Activated T-cell treated with anti-CD3 and anti-CD28 coated beads, Interleukin-2, amount 50 U/mL, for 72 hours (primary cell): Measurements from ENCODE around the gene ZNF865. TPM values are rescaled to one million over a fixed set of nuclear protein-coding genes. Genes with fewer than 3 reads are reported as not detected.

ENCODE experiments used
- ATAC-seq, 2 donors: fragments of 150-1000 bp; cut with Tn5 transposase; replicated peaks in 1 of 2; 2 replicates each; pipeline ENCODE4 v1.10.0; 2021; ENCODE audit warnings: moderate library complexity in 2 of 2, mild to moderate bottlenecking in 1 of 2
- DNase-seq, 2 donors: peaks; one replicate each; pipeline ENCODE4 v3.0.0; 2021 to 2022; ENCODE audit warnings: mixed read lengths in 1 of 2
- H3K27ac Mint-ChIP-seq: one replicate; pipeline ENCODE4 v1.8.0; 2022; ENCODE audit warnings: mild to moderate bottlenecking, moderate library complexity, mixed read lengths
- H3K27me3 Mint-ChIP-seq: one replicate; pipeline ENCODE4 v1.8.0; 2022; ENCODE audit warnings: low read depth, mixed read lengths
- H3K36me3 Mint-ChIP-seq, 2 donors: one replicate each; pipeline ENCODE4 v1.8.0; 2022; ENCODE audit warnings: mixed read lengths in 2 of 2, mild to moderate bottlenecking in 1 of 2; ENCODE audit not compliant: insufficient read depth in 2 of 2
- H3K4me1 Mint-ChIP-seq: one replicate; pipeline ENCODE4 v1.8.0; 2022; ENCODE audit warnings: low read depth, mixed read lengths
- H3K4me3 Mint-ChIP-seq, 2 donors: one replicate each; pipeline ENCODE4 v1.8.0; 2022; ENCODE audit warnings: mild to moderate bottlenecking in 2 of 2, mixed read lengths in 2 of 2, moderate library complexity in 2 of 2
- H3K9me3 Mint-ChIP-seq, 2 donors: one replicate each; pipeline ENCODE4 v1.8.0; 2022; ENCODE audit warnings: mixed read lengths in 2 of 2
- total RNA-seq, 2 donors: library from RNA; stranded (reverse); gene quantifications; one replicate each; pipeline ENCODE4 v1.2.3, GENCODE V29; 2022

The ZNF865 gene
- total RNA-seq, 2 donors from 2014 or later: 12.9 to 13.2 TPM

DNA sequence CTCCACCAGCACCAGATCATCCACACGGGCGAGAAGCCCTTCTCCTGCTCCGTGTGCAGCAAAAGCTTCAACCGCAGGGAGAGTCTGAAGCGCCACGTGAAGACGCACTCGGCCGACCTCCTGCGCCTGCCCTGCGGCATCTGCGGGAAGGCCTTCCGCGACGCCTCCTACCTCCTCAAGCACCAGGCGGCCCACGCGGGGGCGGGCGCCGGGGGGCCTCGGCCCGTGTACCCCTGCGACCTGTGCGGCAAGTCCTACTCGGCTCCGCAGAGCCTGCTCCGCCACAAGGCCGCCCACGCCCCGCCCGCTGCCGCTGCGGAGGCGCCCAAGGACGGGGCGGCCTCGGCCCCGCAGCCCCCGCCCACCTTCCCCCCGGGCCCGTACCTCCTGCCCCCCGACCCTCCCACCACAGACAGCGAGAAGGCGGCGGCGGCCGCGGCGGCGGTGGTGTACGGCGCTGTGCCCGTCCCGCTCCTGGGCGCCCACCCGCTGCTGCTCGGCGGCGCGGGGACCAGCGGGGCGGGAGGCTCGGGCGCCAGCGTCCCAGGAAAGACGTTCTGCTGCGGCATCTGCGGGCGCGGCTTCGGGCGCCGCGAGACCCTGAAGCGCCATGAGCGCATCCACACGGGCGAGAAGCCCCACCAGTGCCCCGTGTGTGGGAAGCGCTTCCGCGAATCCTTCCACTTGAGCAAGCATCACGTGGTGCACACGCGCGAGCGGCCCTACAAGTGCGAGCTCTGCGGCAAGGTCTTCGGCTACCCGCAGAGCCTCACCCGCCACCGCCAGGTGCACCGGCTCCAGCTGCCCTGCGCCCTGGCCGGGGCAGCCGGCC is 9.5 kb downstream of the ZNF865 start:
- no peak overlapping the region for H3K4me3 Mint-ChIP-seq
- no peak overlapping the region for H3K27ac Mint-ChIP-seq
- peaks cover 5 to 15% of the 10 kb centered on the region in 2 donors for H3K36me3 Mint-ChIP-seq
- H3K9me3 Mint-ChIP-seq: no peaks in the 10 kb centered on the region
- ATAC-seq (no peak), DNase-seq (no peak)
- no peaks in the 10 kb centered on the region for H3K27me3 Mint-ChIP-seq
- H3K4me1 Mint-ChIP-seq: peaks cover 16% of the 10 kb centered on the region

DNA sequence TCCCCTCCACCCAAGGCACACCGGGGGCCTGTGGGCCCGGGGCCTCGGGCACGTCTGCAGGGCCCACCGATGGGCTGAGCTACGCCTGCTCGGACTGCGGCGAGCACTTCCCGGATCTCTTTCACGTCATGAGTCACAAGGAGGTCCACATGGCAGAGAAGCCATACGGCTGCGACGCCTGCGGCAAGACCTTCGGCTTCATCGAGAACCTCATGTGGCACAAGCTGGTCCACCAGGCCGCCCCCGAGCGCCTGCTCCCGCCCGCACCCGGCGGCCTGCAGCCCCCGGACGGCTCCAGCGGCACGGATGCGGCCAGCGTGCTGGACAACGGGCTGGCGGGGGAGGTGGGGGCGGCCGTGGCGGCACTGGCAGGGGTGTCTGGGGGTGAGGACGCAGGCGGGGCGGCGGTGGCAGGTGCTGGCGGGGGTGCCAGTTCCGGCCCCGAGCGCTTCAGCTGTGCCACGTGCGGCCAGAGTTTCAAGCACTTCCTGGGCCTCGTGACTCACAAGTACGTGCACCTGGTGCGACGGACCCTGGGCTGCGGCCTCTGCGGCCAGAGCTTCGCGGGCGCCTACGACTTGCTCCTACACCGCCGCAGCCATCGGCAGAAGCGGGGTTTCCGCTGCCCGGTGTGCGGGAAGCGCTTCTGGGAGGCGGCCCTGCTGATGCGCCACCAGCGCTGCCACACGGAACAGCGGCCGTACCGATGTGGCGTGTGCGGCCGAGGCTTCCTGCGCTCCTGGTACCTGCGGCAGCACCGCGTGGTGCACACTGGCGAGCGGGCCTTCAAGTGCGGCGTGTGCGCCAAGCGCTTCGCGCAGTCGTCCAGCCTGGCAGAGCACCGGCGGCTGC is 10.3 kb downstream of the ZNF865 start:
- DNase-seq: no peak
- no peak for ATAC-seq
- Mint-ChIP-seq H3K36me3 (peaks cover 2 to 19% of the 10 kb centered on the region in 2 donors), H3K27me3 (no peaks in the 10 kb centered on the region), H3K9me3 (no peaks in the 10 kb centered on the region), H3K4me3 (no peak overlapping the region), H3K4me1 (peaks cover 25% of the 10 kb centered on the region), H3K27ac (no peak overlapping the region)

DNA sequence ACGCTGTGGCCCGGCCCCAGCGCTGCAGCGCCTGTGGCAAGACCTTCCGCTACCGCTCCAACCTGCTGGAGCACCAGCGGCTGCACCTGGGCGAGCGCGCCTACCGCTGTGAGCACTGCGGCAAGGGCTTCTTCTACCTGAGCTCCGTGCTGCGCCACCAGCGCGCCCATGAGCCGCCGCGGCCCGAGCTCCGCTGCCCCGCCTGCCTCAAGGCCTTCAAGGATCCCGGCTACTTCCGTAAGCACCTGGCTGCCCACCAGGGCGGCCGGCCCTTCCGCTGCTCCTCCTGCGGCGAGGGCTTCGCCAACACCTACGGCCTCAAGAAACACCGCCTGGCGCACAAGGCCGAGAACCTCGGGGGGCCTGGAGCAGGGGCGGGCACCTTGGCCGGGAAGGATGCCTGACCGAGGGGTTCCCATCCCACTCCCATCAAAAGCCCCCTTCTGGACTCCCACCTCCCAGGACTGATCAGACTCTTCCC is 11.0 kb downstream of the ZNF865 start:
- Mint-ChIP-seq H3K4me3 (no peak overlapping the region), H3K27me3 (no peaks in the 10 kb centered on the region), H3K36me3 (peaks cover 2 to 19% of the 10 kb centered on the region in 2 donors), H3K27ac (no peak overlapping the region), H3K9me3 (no peaks in the 10 kb centered on the region), H3K4me1 (peaks cover 24% of the 10 kb centered on the region)
- DNase-seq: no peak
- ATAC-seq: no peak

DNA sequence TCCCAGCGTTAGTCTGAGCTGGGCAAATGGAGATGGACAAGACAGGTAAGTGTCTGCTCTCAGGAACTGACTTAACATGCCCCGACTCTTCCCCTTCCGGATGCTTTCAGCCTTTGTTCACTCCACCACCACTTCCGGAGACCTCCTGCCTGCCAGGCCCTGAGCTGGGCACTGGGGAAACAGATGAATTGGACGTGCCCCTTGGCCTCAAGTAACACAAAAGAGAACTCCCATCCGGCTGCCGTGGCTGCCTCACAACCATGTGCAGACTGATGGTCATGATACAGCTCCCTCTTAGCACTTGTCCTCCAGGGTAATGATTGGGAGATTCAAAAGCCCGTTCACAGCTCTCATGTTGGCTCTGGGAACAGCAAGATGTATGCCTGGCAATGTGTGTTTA is 12.0 kb downstream of the ZNF865 start:
- ATAC-seq (no peak), DNase-seq (no peak)
- peaks cover 2 to 19% of the 10 kb centered on the region in 2 donors for H3K36me3 Mint-ChIP-seq
- H3K9me3 Mint-ChIP-seq: no peaks in the 10 kb centered on the region
- no peak overlapping the region for H3K27ac Mint-ChIP-seq
- peaks cover 18% of the 10 kb centered on the region for H3K4me1 Mint-ChIP-seq
- H3K4me3 Mint-ChIP-seq: no peak overlapping the region
- no peaks in the 10 kb centered on the region for H3K27me3 Mint-ChIP-seq

DNA sequence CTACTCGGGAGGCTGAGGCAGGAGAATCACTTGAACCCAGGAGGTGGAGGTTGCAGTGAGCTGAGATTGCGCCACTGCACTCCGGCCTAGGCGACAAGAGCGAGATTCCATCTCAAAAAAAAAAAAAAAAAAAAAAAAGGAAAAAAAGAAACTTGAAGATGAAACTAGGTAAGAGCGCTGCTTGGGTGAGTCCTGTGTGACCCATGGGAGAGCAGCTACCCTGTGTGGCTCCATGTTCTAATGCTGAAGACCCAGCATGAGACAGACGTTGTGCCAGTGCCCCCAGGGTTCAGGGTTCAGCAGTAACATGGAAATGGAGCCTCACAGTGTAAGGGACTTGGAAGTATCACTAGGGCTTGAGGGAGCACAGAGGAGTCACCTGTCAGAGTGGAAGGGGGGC is 13.0 kb downstream of the ZNF865 start:
- no peaks in the 10 kb centered on the region for H3K9me3 Mint-ChIP-seq
- DNase-seq (no peak), ATAC-seq (no peak)
- H3K4me1 Mint-ChIP-seq: peaks cover 22% of the 10 kb centered on the region
- no peak overlapping the region for H3K27ac Mint-ChIP-seq
- no peaks in the 10 kb centered on the region for H3K27me3 Mint-ChIP-seq
- H3K36me3 Mint-ChIP-seq: peaks cover 0 to 16% of the 10 kb centered on the region in 2 donors
- H3K4me3 Mint-ChIP-seq: no peak overlapping the region

DNA sequence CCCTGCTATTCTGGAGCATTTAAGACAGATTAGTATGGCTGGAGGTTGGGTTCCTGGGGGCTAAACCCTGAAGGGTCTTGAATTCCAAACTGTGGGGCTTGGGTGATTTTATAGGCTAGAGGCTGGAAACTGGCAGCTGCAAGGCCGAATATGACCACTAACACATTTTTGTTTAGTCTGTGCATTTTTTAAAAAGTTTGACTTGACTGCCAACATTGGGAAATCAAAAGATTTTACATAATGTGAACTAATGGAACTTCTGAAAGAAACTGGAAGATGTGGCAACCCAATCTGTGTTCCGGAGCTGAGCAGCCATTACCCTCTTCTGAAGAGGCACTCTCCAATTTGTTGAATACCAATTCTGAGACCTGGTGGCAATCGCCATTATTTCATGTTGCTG is 13.8 kb downstream of the ZNF865 start:
- no peak for ATAC-seq
- H3K9me3 Mint-ChIP-seq: no peaks in the 10 kb centered on the region
- no peak overlapping the region for H3K4me3 Mint-ChIP-seq
- peaks cover 30% of the 10 kb centered on the region for H3K4me1 Mint-ChIP-seq
- H3K27ac Mint-ChIP-seq: no peak overlapping the region
- no peaks in the 10 kb centered on the region for H3K27me3 Mint-ChIP-seq
- DNase-seq: no peak
- H3K36me3 Mint-ChIP-seq: peaks cover 0 to 16% of the 10 kb centered on the region in 2 donors

DNA sequence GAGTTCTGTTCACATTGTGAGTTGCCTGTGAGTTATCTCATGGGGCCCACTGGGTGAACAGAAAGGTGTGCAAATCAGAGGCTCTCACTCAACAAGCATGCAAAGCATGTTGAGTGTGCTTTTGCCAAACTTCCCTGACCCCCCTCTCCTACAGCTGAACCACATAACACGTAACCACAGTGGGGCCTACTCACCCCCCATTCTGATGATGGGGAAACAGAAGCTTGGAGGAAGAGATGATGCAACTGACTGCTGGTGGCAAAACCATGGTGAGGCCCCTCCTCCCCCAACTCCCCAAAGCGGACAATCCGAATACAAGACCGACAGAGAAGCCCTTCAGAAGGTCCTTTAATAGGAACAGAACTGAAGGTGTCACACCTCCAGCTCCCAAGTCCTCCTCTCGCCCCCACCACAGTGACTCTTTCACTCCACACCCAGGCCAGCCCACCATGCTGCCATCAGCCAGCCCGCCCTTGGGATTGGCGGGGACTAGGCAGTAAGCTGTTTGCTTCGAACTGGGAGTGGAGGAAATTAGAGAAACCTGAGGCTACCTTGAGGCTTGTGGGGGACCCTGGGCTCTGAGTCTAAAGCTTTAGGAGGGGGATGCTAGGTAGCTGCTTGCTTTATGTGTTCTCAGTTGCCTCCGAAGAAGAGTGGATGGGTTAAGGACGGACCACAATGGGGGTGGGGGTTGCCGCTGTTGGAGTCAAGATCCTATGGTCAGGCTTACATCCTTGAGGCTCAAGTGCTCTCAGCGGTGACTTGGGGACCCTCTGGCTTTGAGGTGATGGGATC is 15.2 kb downstream of the ZNF865 start:
- H3K9me3 Mint-ChIP-seq: no peaks in the 10 kb centered on the region
- no peak overlapping the region for H3K27ac Mint-ChIP-seq
- peaks cover 38% of the 10 kb centered on the region for H3K4me1 Mint-ChIP-seq
- DNase-seq (peak; percentile 35 to 43), ATAC-seq (peak; percentile 13 to 29)
- H3K36me3 Mint-ChIP-seq: peaks cover 0 to 16% of the 10 kb centered on the region in 2 donors
- peak overlapping the region in 1 of 2 donors; percentile 53 for H3K4me3 Mint-ChIP-seq
- H3K27me3 Mint-ChIP-seq: no peaks in the 10 kb centered on the region

DNA sequence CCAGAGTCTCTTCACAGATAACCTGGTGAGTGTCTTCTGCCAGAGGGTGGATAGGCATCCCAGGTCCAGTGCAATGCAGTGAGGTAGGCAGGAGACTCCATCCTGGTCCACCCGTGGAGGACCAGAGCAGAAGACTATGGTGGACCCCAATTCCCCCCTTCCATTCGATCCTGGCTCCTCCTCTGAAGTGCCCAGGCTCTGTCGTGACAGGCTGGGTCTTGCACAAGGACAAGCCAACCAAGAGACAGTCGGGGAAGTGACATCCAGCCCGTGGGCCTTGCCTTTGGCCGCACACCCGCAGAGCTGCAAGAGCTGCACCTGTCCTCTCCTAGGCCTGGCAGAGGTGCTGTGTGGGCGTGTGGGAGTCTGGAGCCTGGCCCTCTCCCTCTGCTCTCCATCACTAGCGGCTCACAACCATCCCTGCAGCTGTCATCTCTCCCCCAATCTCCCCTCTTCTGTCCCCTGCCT is 15.8 kb downstream of the ZNF865 start:
- ATAC-seq (no peak), DNase-seq (no peak)
- no peaks in the 10 kb centered on the region for H3K27me3 Mint-ChIP-seq
- peaks cover 44% of the 10 kb centered on the region for H3K4me1 Mint-ChIP-seq
- no peak overlapping the region for H3K4me3 Mint-ChIP-seq
- no peaks in the 10 kb centered on the region for H3K9me3 Mint-ChIP-seq
- peaks cover 0 to 16% of the 10 kb centered on the region in 2 donors for H3K36me3 Mint-ChIP-seq
- no peak overlapping the region for H3K27ac Mint-ChIP-seq

DNA sequence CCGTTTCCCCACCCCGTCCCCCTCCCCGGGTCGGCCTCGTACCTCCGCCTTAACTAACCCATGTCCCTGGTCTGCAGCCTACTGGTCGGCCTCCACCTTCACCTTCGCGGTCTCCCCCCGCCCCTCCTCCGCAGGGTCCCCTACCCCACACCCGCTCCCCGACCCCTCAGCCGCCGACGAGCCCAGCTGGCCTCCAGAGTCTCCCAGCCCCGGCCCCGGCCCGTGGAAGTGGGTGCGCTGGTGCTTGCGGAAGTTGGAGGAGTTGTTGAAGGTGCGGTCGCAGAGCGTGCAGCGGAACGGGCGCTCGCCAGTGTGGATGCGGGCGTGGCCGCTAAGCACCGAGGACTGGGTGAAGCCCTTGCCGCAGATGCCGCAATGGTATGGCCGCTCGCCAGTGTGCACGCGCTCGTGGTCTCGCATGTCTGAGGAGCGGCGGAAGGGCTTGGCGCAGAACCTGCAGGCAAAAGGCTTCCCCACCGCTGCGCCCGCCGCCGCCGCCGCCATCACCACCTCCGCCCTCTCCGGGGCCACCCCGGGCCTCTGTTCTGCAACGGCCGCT is 16.3 kb downstream of the ZNF865 start:
- Mint-ChIP-seq H3K4me1 (peaks cover 49% of the 10 kb centered on the region), H3K27me3 (no peaks in the 10 kb centered on the region), H3K27ac (no peak overlapping the region), H3K9me3 (no peaks in the 10 kb centered on the region), H3K4me3 (no peak overlapping the region), H3K36me3 (peaks cover 0 to 16% of the 10 kb centered on the region in 2 donors)
- ATAC-seq (no peak), DNase-seq (no peak)

DNA sequence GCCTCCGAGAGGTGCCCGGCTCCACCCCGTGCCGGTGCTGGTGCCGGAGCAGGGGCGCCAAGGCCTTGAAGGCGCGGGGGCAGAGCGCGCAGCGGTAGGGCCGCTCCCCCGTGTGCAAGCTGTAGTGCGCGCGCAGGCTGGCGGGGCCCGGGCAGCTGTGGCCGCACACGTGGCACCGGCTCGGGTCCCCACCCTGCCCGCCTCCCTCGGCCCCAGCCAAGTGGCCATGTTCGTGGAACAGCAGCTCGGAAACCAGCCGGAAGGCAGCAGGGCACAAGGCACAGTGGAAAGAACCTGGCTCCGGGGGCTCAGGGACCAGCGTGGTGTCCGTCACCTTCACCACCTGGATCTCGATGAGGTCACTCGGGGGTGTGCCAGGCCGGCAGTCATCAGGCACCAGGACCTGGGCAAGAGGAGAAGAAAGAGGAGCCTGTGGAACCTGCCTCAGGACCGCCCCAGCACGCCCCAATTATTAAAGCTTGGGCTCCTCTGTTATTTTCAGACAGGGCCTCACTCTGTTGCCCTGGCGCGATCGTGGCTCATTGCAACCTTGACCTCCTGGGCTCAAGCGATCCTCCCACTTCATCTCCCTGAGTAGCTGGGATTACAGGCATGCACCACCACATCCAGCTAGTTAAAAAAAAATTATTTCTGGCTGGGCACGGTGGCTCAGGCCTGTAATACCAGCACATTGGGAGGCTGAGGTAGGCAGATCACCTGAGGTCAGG is 17.0 kb downstream of the ZNF865 start:
- Mint-ChIP-seq H3K27ac (no peak overlapping the region), H3K36me3 (peaks cover 0 to 16% of the 10 kb centered on the region in 2 donors), H3K4me1 (peaks cover 53% of the 10 kb centered on the region), H3K27me3 (no peaks in the 10 kb centered on the region), H3K4me3 (no peak overlapping the region), H3K9me3 (no peaks in the 10 kb centered on the region)
- ATAC-seq: no peak
- no peak for DNase-seq

DNA sequence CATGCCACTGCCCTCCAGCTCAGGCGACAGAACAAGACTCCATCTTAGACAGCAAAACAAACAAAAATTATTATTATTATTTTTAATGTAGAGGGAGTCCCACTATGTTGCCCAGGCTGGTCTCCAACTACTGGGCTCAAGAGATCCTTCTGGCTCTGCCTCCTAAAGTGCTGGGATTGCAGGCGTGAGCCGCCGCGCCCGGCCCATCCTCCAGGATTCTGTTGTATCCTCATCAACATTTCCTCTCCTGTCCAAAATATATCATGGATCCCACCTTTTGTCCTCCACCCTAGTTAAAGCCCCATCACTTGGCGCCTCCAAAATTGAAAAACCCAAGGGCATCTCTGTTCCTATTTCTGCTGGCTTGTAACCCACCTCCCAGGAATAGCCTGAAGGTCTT is 17.7 kb downstream of the ZNF865 start:
- H3K4me3 Mint-ChIP-seq: no peak overlapping the region
- H3K36me3 Mint-ChIP-seq: peaks cover 0 to 15% of the 10 kb centered on the region in 2 donors
- ATAC-seq (no peak), DNase-seq (no peak)
- H3K27me3 Mint-ChIP-seq: peaks cover 4% of the 10 kb centered on the region
- no peak overlapping the region for H3K27ac Mint-ChIP-seq
- no peaks in the 10 kb centered on the region for H3K9me3 Mint-ChIP-seq
- H3K4me1 Mint-ChIP-seq: peaks cover 53% of the 10 kb centered on the region

DNA sequence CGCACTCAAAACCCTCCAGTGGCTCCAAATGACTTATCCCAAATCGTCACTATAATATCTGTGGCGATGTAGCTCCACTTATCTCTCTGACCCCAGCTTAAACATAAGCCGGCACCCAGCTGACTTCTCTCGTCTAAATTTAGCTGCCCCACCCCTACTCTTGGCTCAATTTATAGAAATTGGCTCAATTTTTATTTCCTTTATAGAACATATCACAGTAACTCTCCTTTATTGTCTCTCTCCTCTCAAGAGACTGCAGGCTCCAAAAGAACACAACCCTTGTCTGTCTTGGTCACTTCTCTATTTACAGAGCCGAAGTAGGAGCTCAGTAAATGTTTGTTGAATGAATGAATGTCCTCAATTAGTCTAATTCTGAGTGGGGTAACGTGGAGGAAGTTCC is 18.1 kb downstream of the ZNF865 start:
- H3K4me3 Mint-ChIP-seq: peak overlapping the region in 1 of 2 donors; percentile 88
- H3K27me3 Mint-ChIP-seq: peaks cover 6% of the 10 kb centered on the region
- H3K9me3 Mint-ChIP-seq: no peaks in the 10 kb centered on the region
- H3K36me3 Mint-ChIP-seq: peaks cover 0 to 11% of the 10 kb centered on the region in 2 donors
- peak overlapping the region; percentile 97 for H3K27ac Mint-ChIP-seq
- ATAC-seq (no peak), DNase-seq (no peak)
- peaks cover 53% of the 10 kb centered on the region for H3K4me1 Mint-ChIP-seq
